Measurements from ENCODE around the gene YIF1A.

The YIF1A gene

GRCh38 chr11:66293352-66293751 lies 4.4 kb upstream of the YIF1A start (continued):
- TF ChIP-seq ZNF416 (tag by site-specific recombination; IDR thresholded peaks at IDR 0.05) = no peak
- TF ChIP-seq ZNF18 (tag by site-specific recombination; IDR thresholded peaks at IDR 0.05) = no peak
- no peak for TF ChIP-seq ZNF24 (tag by site-specific recombination; IDR thresholded peaks at IDR 0.05)
- no peak for TF ChIP-seq ZNF140 (tag by site-specific recombination; IDR thresholded peaks at IDR 0.05)

- POLR2A ChIA-PET = no interaction called here
- 0 out of 2 replicates have a peak, but pooled peaks have one; percentile 9 for TF ChIP-seq HIC1 (tag by site-specific recombination; IDR thresholded peaks at IDR 0.05)
- TF ChIP-seq GLIS2 (tag by site-specific recombination; IDR thresholded peaks at IDR 0.05) = peak; percentile 36; the same call in 1 of the 2 replicates
- TF ChIP-seq ZNF121 (tag by site-specific recombination; IDR thresholded peaks at IDR 0.05) = no peak
- peak; percentile 30; the same call in 1 of the 2 replicates for TF ChIP-seq ZNF335 (tag by site-specific recombination; conservative IDR thresholded peaks at IDR 0.05)
- peak; percentile 31; the same call in 1 of the 2 replicates for TF ChIP-seq KLF9 (tag by site-specific recombination; IDR thresholded peaks at IDR 0.05; ENCODE audit: low read depth)
- TF ChIP-seq GLIS1 (tag by site-specific recombination; IDR thresholded peaks at IDR 0.05) = peak; percentile 19; the same call in 1 of the 2 replicates
- 0 out of 2 replicates have a peak, but pooled peaks have one; percentile 28 for TF ChIP-seq ZNF600 (tag by site-specific recombination; IDR thresholded peaks at IDR 0.05)
- TF ChIP-seq ZNF18 (tag by site-specific recombination; IDR thresholded peaks at IDR 0.05) = peak; percentile 91
- peak; percentile 21; the same call in 1 of the 2 replicates for TF ChIP-seq SP2 (tag by site-specific recombination; IDR thresholded peaks at IDR 0.05)
- TF ChIP-seq, protein P1, sequence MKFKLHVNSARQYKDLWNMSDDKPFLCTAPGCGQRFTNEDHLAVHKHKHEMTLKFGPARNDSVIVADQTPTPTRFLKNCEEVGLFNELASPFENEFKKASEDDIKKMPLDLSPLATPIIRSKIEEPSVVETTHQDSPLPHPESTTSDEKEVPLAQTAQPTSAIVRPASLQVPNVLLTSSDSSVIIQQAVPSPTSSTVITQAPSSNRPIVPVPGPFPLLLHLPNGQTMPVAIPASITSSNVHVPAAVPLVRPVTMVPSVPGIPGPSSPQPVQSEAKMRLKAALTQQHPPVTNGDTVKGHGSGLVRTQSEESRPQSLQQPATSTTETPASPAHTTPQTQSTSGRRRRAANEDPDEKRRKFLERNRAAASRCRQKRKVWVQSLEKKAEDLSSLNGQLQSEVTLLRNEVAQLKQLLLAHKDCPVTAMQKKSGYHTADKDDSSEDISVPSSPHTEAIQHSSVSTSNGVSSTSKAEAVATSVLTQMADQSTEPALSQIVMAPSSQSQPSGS (tag by site-specific recombination; IDR thresholded peaks at IDR 0.05; ENCODE audit: low read depth) = no peak
- TF ChIP-seq ZFHX2 (tag by site-specific recombination; conservative IDR thresholded peaks at IDR 0.05) = peak; percentile 88
- TF ChIP-seq EGR2 (tag by site-specific recombination; IDR thresholded peaks at IDR 0.05; ENCODE audit: low read depth) = peak; percentile 88
- TF ChIP-seq, protein P2, sequence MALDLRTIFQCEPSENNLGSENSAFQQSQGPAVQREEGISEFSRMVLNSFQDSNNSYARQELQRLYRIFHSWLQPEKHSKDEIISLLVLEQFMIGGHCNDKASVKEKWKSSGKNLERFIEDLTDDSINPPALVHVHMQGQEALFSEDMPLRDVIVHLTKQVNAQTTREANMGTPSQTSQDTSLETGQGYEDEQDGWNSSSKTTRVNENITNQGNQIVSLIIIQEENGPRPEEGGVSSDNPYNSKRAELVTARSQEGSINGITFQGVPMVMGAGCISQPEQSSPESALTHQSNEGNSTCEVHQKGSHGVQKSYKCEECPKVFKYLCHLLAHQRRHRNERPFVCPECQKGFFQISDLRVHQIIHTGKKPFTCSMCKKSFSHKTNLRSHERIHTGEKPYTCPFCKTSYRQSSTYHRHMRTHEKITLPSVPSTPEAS (tag by site-specific recombination; IDR thresholded peaks at IDR 0.05) = peak; percentile 79
- no peak; the same call in 1 of the 2 replicates for TF ChIP-seq ZNF10 (tag by site-specific recombination; IDR thresholded peaks at IDR 0.05)
- Histone ChIP-seq H3K9me3 (ENCODE audit: control insufficient read depth, insufficient read depth, low read depth, low read length) (no peaks in the 10 kb centered on the region), H3K36me3 (ENCODE audit: control insufficient read depth in 2 of 2, insufficient read depth in 1 of 2, low read length in 2 of 2) (no peaks in the 10 kb centered on the region), H3K4me1 (ENCODE audit: control insufficient read depth, insufficient read depth, low read length) (no peaks in the 10 kb centered on the region), H3K4me3 (ENCODE audit: low read depth, low read length) (no peak overlapping the region), H3K27ac (ENCODE audit: extremely low read depth, low read depth, low read length) (no peak overlapping the region)
- CTCF ChIA-PET = interaction anchor here (0.5 kb wide), 1 partner anchor 19 kb away, joined by 4 read pairs; no protein-coding TSS in a partner anchor
These were observed 3.8 kb upstream of the YIF1A start for GRCh38 chr11:66292543-66293332.

Measured in HEK293 (cell line).